ENCODE data around the gene BET1L.
"Not testable (repeated sequence)": the region's sequence is repeated elsewhere in the genome, so short reads cannot be mapped to it uniquely, and the experiment has no call there.

Gene BET1L

GRCh38 chr11:227824-228379 is 20.7 kb upstream of the BET1L start:
- no peak for DNase-seq (ENCODE audit: low spot score)

DNA sequence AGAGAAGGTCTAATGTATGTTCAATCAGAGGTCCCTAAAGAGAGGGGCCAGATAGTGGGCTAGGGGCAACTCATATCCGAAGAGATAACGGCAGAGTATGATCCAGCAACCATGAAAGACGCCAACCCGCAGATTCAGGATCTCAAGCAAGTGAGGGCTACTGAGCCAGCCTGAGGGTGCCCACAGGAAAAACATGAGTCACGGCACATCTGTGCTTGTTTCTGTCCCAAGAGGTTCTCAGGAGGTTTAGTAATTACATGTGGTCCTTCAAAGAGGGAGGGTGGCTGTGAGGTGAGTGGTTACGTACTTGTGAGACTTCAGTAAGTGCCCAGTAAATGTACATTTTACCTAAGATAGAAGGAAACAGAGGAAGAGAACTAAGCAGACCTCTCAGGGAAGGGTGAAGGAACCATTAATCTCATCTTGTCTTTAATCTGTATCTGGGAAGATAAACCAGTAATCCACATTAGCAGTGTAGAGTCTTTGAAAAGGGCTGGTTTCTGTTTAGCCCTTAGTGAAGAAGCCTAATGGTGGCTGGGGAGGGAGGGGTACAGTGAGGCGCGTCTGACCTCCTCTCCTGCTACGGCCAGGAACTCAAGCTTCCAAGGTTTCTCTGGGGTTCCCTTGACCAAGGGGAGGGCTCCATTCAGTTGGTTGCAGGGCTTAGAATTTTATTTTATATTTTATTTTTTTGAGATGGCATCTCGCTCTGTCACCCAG is 18.7 kb upstream of the BET1L start:
- DNase-seq (ENCODE audit: low spot score): no peak

- no peak for DNase-seq (ENCODE audit: low spot score)
These were observed 17.2 kb upstream of the BET1L start for GRCh38 chr11:224424-224823.

DNA sequence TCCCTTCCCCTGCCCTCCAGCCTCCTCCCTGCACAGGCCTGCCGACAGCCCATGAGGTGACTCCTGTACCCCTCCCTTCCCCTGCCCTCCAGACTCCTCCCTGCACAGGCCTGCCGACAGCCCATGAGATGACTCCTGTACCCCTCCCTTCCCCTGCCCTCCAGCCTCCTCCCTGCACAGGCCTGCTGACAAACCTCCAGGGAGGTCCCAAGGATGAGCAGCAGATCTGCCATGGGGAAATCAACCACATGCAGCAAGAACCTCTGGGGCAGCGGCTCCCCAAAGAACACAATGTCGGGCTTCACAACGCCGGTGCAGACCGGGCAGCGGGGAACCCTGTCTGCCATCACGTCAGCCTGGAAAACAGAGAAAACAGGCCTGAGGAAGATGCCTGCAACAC is 16.7 kb upstream of the BET1L start:
- no peak for DNase-seq (ENCODE audit: low spot score)

DNA sequence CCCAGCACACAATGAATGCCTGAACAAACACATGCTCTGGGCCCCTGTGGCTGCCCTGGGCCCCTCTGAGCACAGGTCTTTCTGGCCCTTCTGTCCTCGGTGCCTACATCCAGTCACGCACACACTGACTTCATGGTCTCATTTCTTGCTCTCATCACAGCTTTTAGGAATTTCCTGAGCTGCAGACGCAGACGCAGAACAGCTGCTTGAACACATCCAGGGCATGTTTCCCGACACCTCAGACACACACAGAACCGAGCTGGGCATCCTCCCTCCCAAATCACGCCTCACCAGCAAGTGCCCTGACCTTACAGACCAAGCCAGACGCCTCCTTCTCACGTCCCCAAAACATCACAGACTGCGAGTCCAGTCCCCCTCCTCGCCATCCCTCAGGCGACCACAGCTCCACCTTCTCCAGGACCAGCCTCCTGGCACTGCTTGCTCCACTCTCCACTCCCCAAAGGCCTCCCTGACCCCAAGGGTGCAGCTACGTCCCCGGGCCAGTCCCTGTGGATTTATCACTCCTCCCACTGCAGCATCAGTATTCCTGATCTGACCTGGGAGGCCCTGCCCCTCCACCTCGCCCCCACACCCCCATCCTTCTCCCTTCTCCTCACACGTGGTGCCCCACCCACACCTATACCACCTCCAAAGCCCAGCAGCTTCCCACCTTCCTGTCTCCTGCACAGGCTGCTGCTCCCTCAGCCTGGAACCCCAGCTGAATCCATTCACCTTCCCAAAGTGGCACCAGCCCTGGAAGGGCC is 16.0 kb upstream of the BET1L start:
- no peak for DNase-seq (ENCODE audit: low spot score)

- DNase-seq (ENCODE audit: low spot score): no peak
These were observed 15.0 kb upstream of the BET1L start for GRCh38 chr11:221998-222789.

DNA sequence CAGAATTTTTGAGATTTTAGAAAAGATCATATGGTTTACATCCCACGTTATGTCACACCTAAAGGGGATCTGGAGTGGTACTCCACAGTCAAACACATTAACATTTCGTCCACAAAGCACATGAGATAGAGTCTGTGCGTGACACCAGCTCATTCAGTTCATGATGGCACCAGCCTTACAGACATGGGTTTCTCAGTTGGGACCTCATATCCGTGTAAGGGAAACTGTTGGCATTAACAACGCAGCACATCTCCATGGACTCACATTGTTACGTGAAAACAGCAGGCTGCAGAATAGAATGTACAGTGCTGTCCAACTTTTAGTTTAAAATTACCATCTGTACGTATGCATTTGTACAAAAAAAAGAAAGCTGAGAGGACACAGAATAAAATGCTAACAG is 14.3 kb upstream of the BET1L start:
- no peak for DNase-seq (ENCODE audit: low spot score)

GRCh38 chr11:220641-221215 is 13.5 kb upstream of the BET1L start:
- DNase-seq (ENCODE audit: low spot score): not testable (repeated sequence)

GRCh38 chr11:218815-219593 is 11.8 kb upstream of the BET1L start:
- DNase-seq (ENCODE audit: low spot score): no peak

DNA sequence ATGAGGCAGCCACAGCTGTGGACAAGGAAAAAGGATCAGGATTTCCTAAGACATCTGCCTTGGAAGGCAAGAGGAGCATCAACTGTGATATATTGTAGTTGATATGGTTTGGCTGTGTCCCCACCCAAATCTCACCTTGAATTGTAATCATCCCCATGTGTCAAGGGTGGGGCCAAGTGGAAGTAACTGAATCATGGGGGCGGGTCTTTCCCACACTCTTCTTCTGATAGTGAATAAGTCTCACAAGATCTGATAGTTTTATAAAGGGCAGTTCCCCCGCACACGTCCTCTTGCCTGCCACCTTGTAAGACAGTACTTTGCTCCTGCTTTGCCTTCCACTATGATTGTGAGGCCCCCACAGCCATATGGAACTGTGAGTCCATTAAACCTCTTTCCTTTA is 10.5 kb upstream of the BET1L start:
- no peak for DNase-seq (ENCODE audit: low spot score)

DNA sequence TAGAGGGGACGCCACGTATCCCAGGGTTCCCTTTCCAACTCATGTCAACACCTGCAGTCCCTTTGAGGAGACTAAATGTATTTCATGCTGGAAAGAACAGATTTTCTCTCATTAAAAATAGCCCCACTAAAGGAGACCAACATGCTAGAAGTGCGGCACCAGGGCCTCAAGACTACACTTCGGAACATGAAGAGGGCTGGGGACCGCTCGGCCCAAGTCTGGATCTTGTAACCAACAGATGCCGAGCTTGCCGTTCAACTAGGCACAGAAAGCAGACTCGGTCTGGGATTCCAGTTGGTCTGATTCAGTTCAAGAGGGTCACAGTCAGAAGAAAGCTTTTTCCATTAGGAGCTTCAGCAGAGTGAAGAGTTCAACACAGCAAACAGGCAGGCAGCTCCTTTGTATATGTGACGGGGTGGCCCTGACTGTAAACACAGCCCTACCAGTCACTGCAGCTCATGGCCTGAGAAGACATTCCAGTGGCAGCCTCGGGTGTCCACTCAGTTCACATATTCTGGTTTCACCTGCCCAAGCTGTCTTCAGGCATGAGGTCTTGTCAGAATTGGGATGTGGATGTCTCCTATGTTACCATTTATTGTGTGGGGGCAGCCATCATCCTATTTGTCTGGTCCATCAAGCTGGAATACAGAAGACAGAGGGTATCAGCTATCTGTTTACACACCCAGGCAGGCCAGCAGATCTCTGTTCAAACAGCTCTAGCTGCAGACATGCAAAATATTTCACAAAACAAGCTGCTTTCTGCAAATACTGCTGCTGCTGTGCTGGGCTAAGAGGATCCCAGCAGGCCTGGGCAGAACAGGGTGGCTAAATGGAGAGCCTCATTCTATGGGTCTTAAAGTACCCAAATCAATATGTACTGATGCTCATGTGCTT is 9.1 kb upstream of the BET1L start:
- no peak for DNase-seq (ENCODE audit: low spot score)

DNA sequence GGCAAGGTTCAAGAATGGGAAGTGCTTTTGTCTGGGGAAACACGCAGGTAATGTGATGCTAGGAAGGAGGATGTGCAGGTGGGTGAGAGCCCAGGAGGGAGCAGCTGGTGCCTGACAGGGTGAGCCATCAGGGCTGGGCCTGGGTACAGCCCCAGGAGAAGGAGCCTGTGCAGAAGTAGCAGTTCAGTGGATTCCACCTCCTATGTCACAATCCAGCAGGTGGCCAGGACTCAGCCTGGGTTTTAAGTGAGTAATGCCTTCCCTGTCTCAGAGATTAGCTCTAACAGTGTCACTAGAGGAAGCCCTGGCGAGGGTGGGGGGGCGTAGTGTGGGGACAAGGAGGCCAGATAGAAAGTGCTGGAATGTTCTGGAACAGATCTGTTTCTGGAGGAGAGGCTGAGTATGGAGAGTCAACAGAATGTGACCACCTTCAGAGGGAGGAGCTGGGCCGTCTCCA is 8.4 kb upstream of the BET1L start:
- no peak for DNase-seq (ENCODE audit: low spot score)

- DNase-seq (ENCODE audit: low spot score): no peak
These were observed 6.9 kb upstream of the BET1L start for GRCh38 chr11:214083-214482.

- no peak for DNase-seq (ENCODE audit: low spot score)
These were observed 5.9 kb upstream of the BET1L start for GRCh38 chr11:213111-213510.

- DNase-seq (ENCODE audit: low spot score): no peak
These were observed 5.2 kb upstream of the BET1L start for GRCh38 chr11:212150-213100.

- DNase-seq (ENCODE audit: low spot score): no peak
These were observed 4.5 kb upstream of the BET1L start for GRCh38 chr11:211741-212140.

GRCh38 chr11:211295-211694 is 4.1 kb upstream of the BET1L start:
- no peak for DNase-seq (ENCODE audit: low spot score)

GRCh38 chr11:210803-211180 is 3.6 kb upstream of the BET1L start:
- no peak for DNase-seq (ENCODE audit: low spot score)

DNA sequence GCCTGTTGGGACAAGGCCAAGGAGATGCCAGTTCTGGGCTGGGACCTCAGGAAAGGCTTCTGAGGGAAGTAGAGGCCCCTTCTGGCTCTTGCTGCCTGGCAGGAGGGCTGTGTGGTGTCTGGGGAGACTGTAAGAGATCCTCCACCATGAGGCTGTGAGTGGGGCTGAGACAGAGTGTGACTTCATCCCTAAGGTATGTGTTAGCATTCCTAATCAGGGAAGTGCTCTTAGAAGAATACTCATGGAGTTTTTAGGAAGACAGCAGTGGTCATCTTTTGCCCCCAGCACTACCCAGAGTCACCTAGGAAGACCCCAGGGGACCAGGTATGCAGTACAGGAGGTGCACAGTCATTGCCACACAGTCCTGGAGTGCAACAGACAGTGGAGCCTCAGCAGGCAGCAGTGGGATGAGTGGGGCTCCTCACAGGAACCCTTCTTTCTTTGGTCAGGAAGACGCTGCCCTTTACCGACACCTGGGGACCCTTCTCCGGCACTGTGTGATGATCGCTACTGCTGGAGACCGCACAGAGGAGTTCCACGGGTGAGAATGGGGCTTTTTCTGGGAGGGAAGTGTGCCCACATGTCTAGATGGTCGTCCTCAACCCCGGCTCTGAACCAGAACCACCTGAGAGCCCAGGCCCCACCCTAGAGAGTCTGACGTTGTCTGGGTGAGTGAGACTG is 3.1 kb upstream of the BET1L start:
- DNase-seq (ENCODE audit: low spot score): peak; percentile 83

Measured in AG08395 (cell line).